CD4-positive, alpha-beta memory T cell (primary cell): ENCODE results near the gene RITA1. TPM values are rescaled to one million over a fixed set of nuclear protein-coding genes. Genes with fewer than 3 reads are reported as not detected.

Experiments
- CTCF ChIA-PET: fragments of 350-600 bp; sonication (Branson Sonifier 250); formaldehyde crosslinking; loops from one replicate; lab custom pipeline; 2021; ENCODE audit warnings: inconsistent platforms; ENCODE audit not compliant: partially characterized antibody; lab: Charles Lee
- POLR2A ChIA-PET: fragments of 350-600 bp; sonication (Branson Sonifier 250); formaldehyde crosslinking; loops from one replicate; lab custom pipeline; 2021; ENCODE audit not compliant: partially characterized antibody; lab: Charles Lee
- DNase-seq, 5 donors: peaks; one replicate each; pipeline versions ENCODE4 v3.0.0 to v3.0.0-alpha.2; 2020 to 2022; ENCODE audit warnings: mixed read lengths in 1 of 5
- H3K27ac ChIP-seq: one replicate; pipeline ENCODE4 v1.7.0; 2013; ENCODE audit warnings: low read depth, low read length
- H3K27me3 ChIP-seq: 2 replicates; pipeline ENCODE4 v1.7.0; 2013; ENCODE audit warnings: mild to moderate bottlenecking, low read length, moderate library complexity; ENCODE audit not compliant: insufficient read depth
- H3K36me3 ChIP-seq: 2 replicates; pipeline ENCODE4 v1.7.0; 2013; ENCODE audit warnings: mild to moderate bottlenecking, low read length, moderate library complexity; ENCODE audit not compliant: insufficient read depth
- H3K4me1 ChIP-seq: 2 replicates; pipeline ENCODE4 v1.7.0; 2013; ENCODE audit warnings: mild to moderate bottlenecking, low read length, moderate library complexity; ENCODE audit not compliant: insufficient read depth
- H3K4me3 ChIP-seq, 2 donors: one replicate each; pipeline ENCODE4 v1.7.0; 2013; ENCODE audit warnings: low read length in 2 of 2, mild to moderate bottlenecking in 1 of 2
- H3K9me3 ChIP-seq, 2 donors: one replicate each; pipeline ENCODE4 v1.7.0; 2013; ENCODE audit warnings: low read length in 2 of 2, control low read depth in 1 of 2; ENCODE audit not compliant: control insufficient read depth in 1 of 2
- H3K27ac Mint-ChIP-seq, 7 donors: one replicate each; pipeline ENCODE4 v1.8.0; 2020 to 2021; ENCODE audit warnings: mixed read lengths in 7 of 7, mild to moderate bottlenecking in 6 of 7, inconsistent platforms in 3 of 7, moderate library complexity in 3 of 7
- H3K27me3 Mint-ChIP-seq, 2 donors: one replicate each; pipeline ENCODE4 v1.8.0; 2020 to 2021; ENCODE audit warnings: mixed read lengths in 2 of 2
- H3K36me3 Mint-ChIP-seq, 2 donors: one replicate each; pipeline ENCODE4 v1.8.0; 2020 to 2021; ENCODE audit warnings: mixed read lengths in 2 of 2, inconsistent platforms in 1 of 2, mild to moderate bottlenecking in 1 of 2
- H3K4me1 Mint-ChIP-seq, 4 donors: one replicate each; pipeline ENCODE4 v1.8.0; 2020 to 2021; ENCODE audit warnings: mixed read lengths in 4 of 4, mild to moderate bottlenecking in 1 of 4
- H3K4me3 Mint-ChIP-seq, 8 donors: one replicate each; pipeline ENCODE4 v1.8.0; 2020 to 2021; ENCODE audit warnings: mixed read lengths in 8 of 8, mild to moderate bottlenecking in 7 of 8, moderate library complexity in 6 of 8, inconsistent platforms in 3 of 8
- H3K9me3 Mint-ChIP-seq, 8 donors: one replicate each; pipeline ENCODE4 v1.8.0; 2020 to 2021; ENCODE audit warnings: mixed read lengths in 8 of 8, mild to moderate bottlenecking in 5 of 8, inconsistent platforms in 3 of 8, moderate library complexity in 1 of 8
- intact Hi-C: fragments of 100-400 bp; cut with micrococcal nuclease; formaldehyde crosslinking; loops from one replicate; pipeline ENCODE4 v1.15.1; 2023
- polyA plus RNA-seq, 2 donors: library from polyadenylated mRNA; unstranded; fragments of 300-500 nt; fragmentation: Illumina TruSeq; gene quantifications; one replicate each; pipeline ENCODE4 v1.2.3, GENCODE V29; 2021
- total RNA-seq, 2 experiments: library from RNA; stranded (reverse); gene quantifications; one replicate each; pipeline ENCODE4 v1.2.3, GENCODE V29; 2021

RITA1 gene
- total and polyA plus RNA-seq, 4 experiments from 2014 or later: 12.8 to 25.9 (median 16.8) TPM

GRCh38 chr12:113232840-113233585 lies 47.5 kb downstream of the RITA1 start:
- H3K27me3 Mint-ChIP-seq: no peaks in the 10 kb centered on the region
- Histone ChIP-seq H3K27me3 (no peaks in the 10 kb centered on the region), H3K4me1 (peaks cover 62% of the 10 kb centered on the region), H3K4me3 (no peak overlapping the region), H3K9me3 (no peaks in the 10 kb centered on the region), H3K36me3 (no peaks in the 10 kb centered on the region), H3K27ac (peak overlapping the region; percentile 8)
- ChIA-PET CTCF (interaction anchor here (0.6 to 2.1 kb wide), 9 partner anchors 10 to 94 kb away, joined by 3 to 17 read pairs (median 3); no protein-coding TSS in a partner anchor), POLR2A (interaction anchor here (0.5 to 1.7 kb wide), 2 partner anchors 11 to 26 kb away, joined by 4 to 15 read pairs; partner anchors contain the start of gene TPCN1)
- peak overlapping the region; percentile 16 to 94 (median 82) for H3K27ac Mint-ChIP-seq
- H3K4me3 Mint-ChIP-seq: peak overlapping the region; percentile 72 to 91 (median 82)
- intact Hi-C loops: loop anchor here (1.0 kb wide), 2 partner anchors 12 to 36 kb away; partner anchors contain the start of gene TPCN1
- no peaks in the 10 kb centered on the region for H3K9me3 Mint-ChIP-seq
- peaks cover 26 to 65% (median 40%) of the 10 kb centered on the region in 4 donors for H3K4me1 Mint-ChIP-seq
- peaks cover 32 to 37% of the 10 kb centered on the region in 2 donors for H3K36me3 Mint-ChIP-seq
- DNase-seq: peak; percentile 56 to 86 (median 70)

DNA sequence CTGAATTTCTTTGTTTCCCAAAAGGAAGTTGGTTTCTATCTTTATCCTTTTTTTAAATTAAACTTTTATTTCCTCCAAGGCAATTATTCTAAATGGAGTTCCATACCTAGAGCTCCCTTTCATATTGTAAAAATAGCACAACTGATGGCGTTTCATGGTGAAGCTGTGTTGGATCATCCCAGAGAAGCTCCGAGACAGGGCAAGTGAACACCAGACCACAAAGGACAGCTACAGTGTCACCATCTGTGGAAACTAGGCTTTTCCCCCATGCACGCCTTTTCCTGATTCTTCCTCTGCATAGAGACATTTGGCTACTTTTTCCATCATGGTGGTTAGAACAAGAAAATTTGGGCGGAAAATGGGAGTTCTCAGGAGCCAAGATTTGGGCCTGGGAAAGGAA lies 48.4 kb downstream of the RITA1 start:
- CTCF ChIA-PET: interaction anchor here (0.6 to 1.9 kb wide), 3 partner anchors 37 to 93 kb away, joined by 3 to 4 read pairs (median 3); no protein-coding TSS in a partner anchor

DNA sequence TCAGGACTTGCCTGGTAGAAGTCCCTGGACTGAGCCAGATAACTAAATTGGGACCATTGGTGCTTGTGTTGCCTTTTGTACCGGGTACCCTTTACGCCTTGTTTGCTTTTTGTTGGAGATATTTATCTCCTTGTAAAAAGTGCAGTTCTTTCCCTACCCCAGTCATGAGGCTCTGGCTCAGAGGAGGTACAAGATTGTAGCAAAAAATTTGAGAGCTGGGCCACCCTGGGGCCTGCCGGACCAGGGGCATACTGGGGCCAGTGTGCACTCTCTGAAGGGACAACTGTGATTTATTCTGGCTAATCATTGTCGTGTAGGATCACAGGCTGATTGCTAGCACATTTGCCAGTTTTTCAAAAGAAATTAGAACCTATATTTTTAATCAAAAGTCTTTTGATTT lies 49.0 kb downstream of the RITA1 start:
- CTCF ChIA-PET: interaction anchor here (1.9 kb wide), 1 partner anchor 92 kb away, joined by 4 read pairs; no protein-coding TSS in a partner anchor
- no peak overlapping the region for H3K27ac ChIP-seq
- DNase-seq: no peak
- Mint-ChIP-seq H3K4me3 (no peak overlapping the region), H3K4me1 (peaks cover 25 to 54% (median 30%) of the 10 kb centered on the region in 4 donors), H3K9me3 (no peaks in the 10 kb centered on the region), H3K27me3 (no peaks in the 10 kb centered on the region), H3K36me3 (peaks cover 36 to 37% of the 10 kb centered on the region in 2 donors), H3K27ac (peak overlapping the region in 1 of 7 donors; percentile 60)
- peaks cover 48% of the 10 kb centered on the region for H3K4me1 ChIP-seq
- no peaks in the 10 kb centered on the region for H3K27me3 ChIP-seq
- POLR2A ChIA-PET: no interaction called here
- H3K4me3 ChIP-seq: no peak overlapping the region
- H3K36me3 ChIP-seq: peaks cover 7% of the 10 kb centered on the region
- intact Hi-C loops: no loop called here
- no peaks in the 10 kb centered on the region for H3K9me3 ChIP-seq

More for the DNA sequence above, 48.4 kb downstream of the RITA1 start:
- DNase-seq: no peak
- Histone ChIP-seq H3K36me3 (peaks cover 5% of the 10 kb centered on the region), H3K9me3 (no peaks in the 10 kb centered on the region), H3K27ac (no peak overlapping the region), H3K4me3 (no peak overlapping the region), H3K4me1 (peaks cover 54% of the 10 kb centered on the region), H3K27me3 (no peaks in the 10 kb centered on the region)
- H3K4me3 Mint-ChIP-seq: no peak overlapping the region
- no peaks in the 10 kb centered on the region for H3K9me3 Mint-ChIP-seq
- peak overlapping the region in 4 of 7 donors; percentile 60 to 85 (median 74) for H3K27ac Mint-ChIP-seq
- H3K27me3 Mint-ChIP-seq: no peaks in the 10 kb centered on the region
- POLR2A ChIA-PET: no interaction called here
- H3K36me3 Mint-ChIP-seq: peaks cover 32 to 34% of the 10 kb centered on the region in 2 donors
- H3K4me1 Mint-ChIP-seq: peaks cover 22 to 55% (median 33%) of the 10 kb centered on the region in 4 donors
- intact Hi-C loops: loop anchor here (1.0 kb wide), 2 partner anchors 13 to 37 kb away; partner anchors contain the start of gene TPCN1

- H3K9me3 ChIP-seq: no peaks in the 10 kb centered on the region
- POLR2A ChIA-PET: interaction anchor here (0.7 to 1.3 kb wide), 2 partner anchors 11 to 12 kb away, joined by 4 read pairs; no protein-coding TSS in a partner anchor
Observed at GRCh38 chr12:113235976-113236375, 50.5 kb downstream of the RITA1 start.

DNA sequence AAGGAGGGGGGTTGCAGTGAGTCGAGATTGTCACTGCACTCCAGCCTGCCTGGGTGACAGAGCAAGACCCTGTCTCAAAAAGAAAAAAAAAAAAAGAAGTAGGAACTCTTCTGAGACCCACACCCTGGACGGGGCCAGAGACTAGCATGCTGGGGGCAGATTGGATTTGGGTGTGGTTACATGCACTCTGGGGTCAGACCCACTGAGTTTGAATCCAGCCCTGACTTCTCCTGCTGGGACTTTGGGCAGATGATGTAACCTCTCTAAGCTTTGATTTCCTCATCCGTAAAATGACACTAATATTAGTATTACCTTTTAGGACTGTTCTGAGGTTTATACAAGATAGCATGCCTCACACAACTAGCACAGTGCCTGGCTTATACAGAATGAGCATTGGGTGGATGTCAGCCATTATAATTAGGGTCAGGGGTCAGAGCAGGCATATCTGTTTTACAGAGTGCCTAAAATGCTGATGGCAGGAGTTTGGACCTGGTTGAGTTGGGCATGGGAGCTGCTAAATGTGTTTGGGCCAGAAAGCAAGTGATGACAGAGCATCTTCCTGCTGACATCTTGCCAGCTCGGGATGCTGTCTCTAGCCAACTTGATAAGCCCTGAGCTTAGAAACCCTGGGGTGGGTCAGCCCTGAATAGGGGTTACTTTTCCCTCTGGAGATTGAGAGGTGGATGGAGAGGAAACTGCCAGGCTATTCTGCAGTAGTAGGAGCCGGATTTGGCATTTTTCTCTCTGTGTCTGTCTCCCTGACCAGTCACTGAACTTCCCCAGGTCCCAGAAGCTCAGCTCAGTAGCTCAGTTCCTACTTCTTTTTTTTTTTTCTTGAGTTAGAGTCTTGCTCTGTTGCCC lies 51.2 kb downstream of the RITA1 start:
- ChIA-PET POLR2A (no interaction called here), CTCF (interaction anchor here (0.9 to 1.6 kb wide), 2 partner anchors 14 to 61 kb away, joined by 3 to 7 read pairs; no protein-coding TSS in a partner anchor)
- H3K9me3 ChIP-seq: no peaks in the 10 kb centered on the region
- no peaks in the 10 kb centered on the region for H3K9me3 Mint-ChIP-seq
- H3K4me1 Mint-ChIP-seq: peaks cover 20 to 49% (median 23%) of the 10 kb centered on the region in 4 donors
- peaks cover 26% of the 10 kb centered on the region for H3K4me1 ChIP-seq
- intact Hi-C loops: no loop called here
- no peak overlapping the region for H3K4me3 ChIP-seq
- H3K27me3 ChIP-seq: no peaks in the 10 kb centered on the region
- peaks cover 9% of the 10 kb centered on the region for H3K36me3 ChIP-seq
- DNase-seq: no peak
- peak overlapping the region in 1 of 8 donors; percentile 11 for H3K4me3 Mint-ChIP-seq
- H3K27ac Mint-ChIP-seq: peak overlapping the region in 1 of 7 donors; percentile 72
- no peak overlapping the region for H3K27ac ChIP-seq
- H3K27me3 Mint-ChIP-seq: no peaks in the 10 kb centered on the region
- peaks cover 36 to 38% of the 10 kb centered on the region in 2 donors for H3K36me3 Mint-ChIP-seq

More at GRCh38 chr12:113235976-113236375, 50.5 kb downstream of the RITA1 start:
- Histone ChIP-seq H3K27ac (no peak overlapping the region), H3K27me3 (no peaks in the 10 kb centered on the region), H3K4me3 (no peak overlapping the region), H3K4me1 (peaks cover 33% of the 10 kb centered on the region), H3K36me3 (peaks cover 9% of the 10 kb centered on the region)
- Mint-ChIP-seq H3K4me3 (no peak overlapping the region), H3K4me1 (peaks cover 19 to 48% (median 22%) of the 10 kb centered on the region in 4 donors), H3K9me3 (no peaks in the 10 kb centered on the region), H3K27me3 (no peaks in the 10 kb centered on the region), H3K36me3 (peaks cover 38 to 39% of the 10 kb centered on the region in 2 donors), H3K27ac (peak overlapping the region in 2 of 7 donors; percentile 4 to 72)
- no peak for DNase-seq
- CTCF ChIA-PET: interaction anchor here (1.6 kb wide), 1 partner anchor 13 kb away, joined by 7 read pairs; no protein-coding TSS in a partner anchor
- intact Hi-C loops: no loop called here

DNA sequence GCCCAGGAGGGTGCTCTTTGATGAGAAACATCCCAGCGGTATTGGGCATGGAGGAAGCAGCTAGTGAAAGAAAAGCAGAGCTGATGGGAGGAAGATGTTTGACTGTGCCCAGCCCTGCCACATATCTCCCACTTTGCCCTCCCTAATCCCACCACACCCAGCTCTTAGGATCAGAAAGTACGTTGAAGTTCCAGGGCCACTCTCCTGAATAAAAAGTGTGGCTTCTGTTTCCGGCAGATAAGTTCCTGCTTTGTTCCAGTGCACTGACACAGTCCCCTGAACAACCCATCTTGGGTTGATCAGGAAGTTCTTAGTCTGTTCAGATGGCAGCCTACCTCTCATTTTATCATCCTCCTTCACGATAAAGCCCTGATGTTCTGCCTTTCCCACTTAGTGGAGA lies 52.2 kb downstream of the RITA1 start:
- H3K27me3 ChIP-seq: no peaks in the 10 kb centered on the region
- H3K36me3 ChIP-seq: peaks cover 17% of the 10 kb centered on the region
- Mint-ChIP-seq H3K36me3 (peaks cover 38 to 39% of the 10 kb centered on the region in 2 donors), H3K27me3 (no peaks in the 10 kb centered on the region), H3K27ac (peak overlapping the region in 2 of 7 donors; percentile 24 to 42), H3K9me3 (no peaks in the 10 kb centered on the region), H3K4me1 (peaks cover 15 to 41% (median 21%) of the 10 kb centered on the region in 4 donors), H3K4me3 (no peak overlapping the region)
- DNase-seq: no peak
- no peak overlapping the region for H3K27ac ChIP-seq
- no peaks in the 10 kb centered on the region for H3K9me3 ChIP-seq
- intact Hi-C loops: no loop called here
- ChIA-PET POLR2A (no interaction called here), CTCF (no interaction called here)
- peaks cover 16% of the 10 kb centered on the region for H3K4me1 ChIP-seq
- H3K4me3 ChIP-seq: no peak overlapping the region
